Mammary epithelial cell (primary cell): ENCODE measurements around the gene OR5W2.

Experiments
- EZH2 ChIP-seq: IDR thresholded peaks from 2 replicates; pipeline ENCODE4 v1.6.1; 2012; ENCODE audit warnings: low read length, inconsistent platforms, borderline replicate concordance
- TF ChIP-seq, protein P1 (sequence below), 2 donors: IDR thresholded peaks in 1 of 2; conservative IDR thresholded peaks in 1 of 2; 2 replicates each; pipeline ENCODE4 v1.5.1; 2011 to 2012; ENCODE audit warnings: inconsistent platforms in 2 of 2, low read length in 2 of 2, mild to moderate bottlenecking in 2 of 2, control low read depth in 1 of 2, low read depth in 1 of 2; ENCODE audit not compliant: insufficient read depth in 1 of 2; ENCODE audit errors: extremely low read depth in 1 of 2

- TF ChIP-seq, protein P1, sequence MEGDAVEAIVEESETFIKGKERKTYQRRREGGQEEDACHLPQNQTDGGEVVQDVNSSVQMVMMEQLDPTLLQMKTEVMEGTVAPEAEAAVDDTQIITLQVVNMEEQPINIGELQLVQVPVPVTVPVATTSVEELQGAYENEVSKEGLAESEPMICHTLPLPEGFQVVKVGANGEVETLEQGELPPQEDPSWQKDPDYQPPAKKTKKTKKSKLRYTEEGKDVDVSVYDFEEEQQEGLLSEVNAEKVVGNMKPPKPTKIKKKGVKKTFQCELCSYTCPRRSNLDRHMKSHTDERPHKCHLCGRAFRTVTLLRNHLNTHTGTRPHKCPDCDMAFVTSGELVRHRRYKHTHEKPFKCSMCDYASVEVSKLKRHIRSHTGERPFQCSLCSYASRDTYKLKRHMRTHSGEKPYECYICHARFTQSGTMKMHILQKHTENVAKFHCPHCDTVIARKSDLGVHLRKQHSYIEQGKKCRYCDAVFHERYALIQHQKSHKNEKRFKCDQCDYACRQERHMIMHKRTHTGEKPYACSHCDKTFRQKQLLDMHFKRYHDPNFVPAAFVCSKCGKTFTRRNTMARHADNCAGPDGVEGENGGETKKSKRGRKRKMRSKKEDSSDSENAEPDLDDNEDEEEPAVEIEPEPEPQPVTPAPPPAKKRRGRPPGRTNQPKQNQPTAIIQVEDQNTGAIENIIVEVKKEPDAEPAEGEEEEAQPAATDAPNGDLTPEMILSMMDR (conservative IDR thresholded peaks at IDR 0.05 in 1 of 2, IDR thresholded peaks at IDR 0.05 in 1 of 2; ENCODE audit: extremely low read depth in 1 of 2, insufficient read depth in 1 of 2, low read depth in 1 of 2, low read length in 2 of 2): no peak
- no peak for TF ChIP-seq EZH2
Observed at GRCh38 chr11:55956521-55956920, 42.1 kb upstream of the OR5W2 start.
